ENCODE results near the gene FOXP1.

- TF ChIP-seq CTCF (IDR thresholded peaks at IDR 0.05 in 4 of 5, conservative IDR thresholded peaks at IDR 0.05 in 1 of 5), result no peak
- no peak for TF ChIP-seq POLR2A (IDR thresholded peaks at IDR 0.05)
Measured at GRCh38 chr3:71201939-71202338, 381.6 kb downstream of the FOXP1 start.
